SK-N-SH (cell line): ENCODE results near the gene KCTD12. TPM values are rescaled to one million over a fixed set of nuclear protein-coding genes. Genes with fewer than 3 reads are reported as not detected.

Source experiments
- CTCF ChIA-PET: fragments of 300-600, 350-600 bp; formaldehyde crosslinking; extraction: SDS; loops from one replicate; lab custom pipeline; 2021; lab: Yijun Ruan, JAX
- POLR2A ChIA-PET: fragments of 350-600 bp; sonication (Branson Sonifier 250); formaldehyde crosslinking; extraction: SDS; loops from one replicate; lab custom pipeline; 2020; ENCODE audit warnings: antibody characterized with exemption, inconsistent platforms; lab: Yijun Ruan, JAX
- DNase-seq: peaks from one replicate; pipeline ENCODE4 v3.0.0; 2012
- H2AFZ ChIP-seq: fragments of 200-600 bp; sonication (generic); 2 replicates; pipeline ENCODE4 v1.8.1; 2016; ENCODE audit warnings: antibody characterized with exemption, mild to moderate bottlenecking, low read depth
- H3F3A ChIP-seq: fragments of 200-600 bp; sonication (generic); replicated peaks from 2 replicates; pipeline ENCODE3; 2016; ENCODE audit warnings: antibody characterized with exemption, mild to moderate bottlenecking; ENCODE audit not compliant: insufficient read depth
- H3K27ac ChIP-seq, 2 experiments: fragments of 200-500 bp in 1 of 2; fragments of 200-600 bp in 1 of 2; sonication (Bioruptor generic) in 1 of 2; sonication (generic), shearing (Covaris generic) in 1 of 2; 2 replicates each; pipeline versions ENCODE4 v1.5.1 to v1.6.1; 2014 to 2016; ENCODE audit warnings: low read depth in 2 of 2, inconsistent platforms in 1 of 2, low read length in 1 of 2, mild to moderate bottlenecking in 1 of 2, mixed read lengths in 1 of 2
- H3K27me3 ChIP-seq: fragments of 200-600 bp; sonication (generic), shearing (Covaris generic); 2 replicates; pipeline ENCODE4 v1.6.1; 2016; ENCODE audit warnings: mixed run types; ENCODE audit not compliant: insufficient read depth
- H3K36me3 ChIP-seq, 2 experiments: fragments of 200-500 bp in 1 of 2; fragments of 200-600 bp in 1 of 2; sonication (Bioruptor generic) in 1 of 2; sonication (generic) in 1 of 2; replicated peaks in 1 of 2; 2 replicates each; pipeline versions ENCODE3 to v1.5.1; 2014 to 2016; ENCODE audit warnings: low read length in 1 of 2, mild to moderate bottlenecking in 1 of 2; ENCODE audit not compliant: insufficient read depth in 2 of 2, control insufficient read depth in 1 of 2
- H3K4me1 ChIP-seq, 2 experiments: fragments of 200-500 bp in 1 of 2; fragments of 200-600 bp in 1 of 2; sonication (Bioruptor generic) in 1 of 2; sonication (generic), shearing (Covaris generic) in 1 of 2; 2 replicates each; pipeline versions ENCODE4 v1.5.1 to v1.6.1; 2014 to 2016; ENCODE audit warnings: low read depth in 1 of 2, low read length in 1 of 2, mixed run types in 1 of 2; ENCODE audit not compliant: insufficient read depth in 2 of 2, control insufficient read depth in 1 of 2
- H3K4me2 ChIP-seq: fragments of 200-600 bp; sonication (generic), shearing (Covaris generic); 2 replicates; pipeline ENCODE4 v1.6.1; 2017; ENCODE audit warnings: mixed run types
- H3K4me3 ChIP-seq, 2 experiments: fragments of 200-500 bp in 1 of 2; fragments of 200-600 bp in 1 of 2; sonication (Bioruptor generic) in 1 of 2; sonication (generic), shearing (Covaris generic) in 1 of 2; 2 replicates each; pipeline versions ENCODE4 v1.5.1 to v1.8.1; 2014 to 2016; ENCODE audit warnings: low read depth in 2 of 2, inconsistent platforms in 1 of 2, low read length in 1 of 2, mild to moderate bottlenecking in 1 of 2, mixed read lengths in 1 of 2, moderate library complexity in 1 of 2
- H3K79me2 ChIP-seq: fragments of 200-600 bp; sonication (generic); 2 replicates; pipeline ENCODE4 v1.8.1; 2017; ENCODE audit warnings: mild to moderate bottlenecking; ENCODE audit not compliant: insufficient read depth
- H3K9ac ChIP-seq: fragments of 200-600 bp; sonication (generic); 2 replicates; pipeline ENCODE4 v1.6.1; 2017; ENCODE audit warnings: mixed run types
- H3K9me2 ChIP-seq: fragments of 200-600 bp; sonication (generic); 2 replicates; pipeline ENCODE4 v1.6.1; 2017; ENCODE audit warnings: mixed run types
- H3K9me3 ChIP-seq: fragments of 200-600 bp; sonication (generic); 2 replicates; pipeline ENCODE4 v1.6.1; 2017; ENCODE audit warnings: mixed run types, mild to moderate bottlenecking, moderate library complexity
- H4K20me1 ChIP-seq: fragments of 200-600 bp; sonication (generic); 2 replicates; pipeline ENCODE4 v1.6.1; 2017; ENCODE audit warnings: mild to moderate bottlenecking, mixed run types; ENCODE audit not compliant: insufficient read depth
- CHD2 ChIP-seq: fragments of 150-350 bp; IDR thresholded peaks from 2 replicates; pipeline ENCODE4 v1.6.1; 2018; ENCODE audit warnings: low read length; ENCODE audit not compliant: partially characterized antibody
- ELF1 ChIP-seq: IDR thresholded peaks from 2 replicates; pipeline ENCODE4 v1.4.0; 2012
- EP300 ChIP-seq, 2 experiments: IDR thresholded peaks; 2 replicates each; pipeline versions ENCODE4 v1.4.0 to v1.6.1; 2012; ENCODE audit warnings: borderline replicate concordance in 1 of 2, low read depth in 1 of 2, low read length in 1 of 2
- EZH2phosphoT487 ChIP-seq: fragments of 200-600 bp; sonication (generic); IDR thresholded peaks from 2 replicates; pipeline ENCODE4 v1.6.1; 2017; ENCODE audit warnings: low read depth, mixed run types, mild to moderate bottlenecking, antibody characterized with exemption, moderate library complexity, borderline replicate concordance
- FOXJ3 ChIP-seq: sonication (generic); formaldehyde crosslinking; IDR thresholded peaks from 2 replicates; pipeline ENCODE4 v1.5.1; 2020; ENCODE audit warnings: mild to moderate bottlenecking, missing genetic modification reagents
- GATA2 ChIP-seq: sonication (generic); formaldehyde crosslinking; IDR thresholded peaks from 2 replicates; pipeline ENCODE4 v1.5.0; 2020; ENCODE audit warnings: mild to moderate bottlenecking, missing genetic modification reagents
- JUND ChIP-seq: IDR thresholded peaks from 2 replicates; pipeline ENCODE4 v1.4.0; 2012
- MEF2A ChIP-seq: IDR thresholded peaks from 2 replicates; pipeline ENCODE4 v1.4.0; 2012; ENCODE audit warnings: low read depth, borderline replicate concordance
- MXI1 ChIP-seq: IDR thresholded peaks from 2 replicates; pipeline ENCODE4 v1.6.1; 2012; ENCODE audit warnings: mild to moderate bottlenecking, low read depth, low read length, improper control_type of control experiment
- NFIC ChIP-seq: IDR thresholded peaks from 2 replicates; pipeline ENCODE4 v1.4.0; 2012; ENCODE audit warnings: borderline replicate concordance
- PBX3 ChIP-seq: IDR thresholded peaks from 2 replicates; pipeline ENCODE4; 2012
- POLR2AphosphoS5 ChIP-seq: IDR thresholded peaks from 2 replicates; pipeline ENCODE4 v1.6.1; 2012; ENCODE audit warnings: low read depth, low read length
- RAD21 ChIP-seq: IDR thresholded peaks from 2 replicates; pipeline ENCODE4 v1.6.1; 2012; ENCODE audit warnings: mild to moderate bottlenecking, low read length
- RCOR1 ChIP-seq: fragments of 150-350 bp; IDR thresholded peaks from 2 replicates; pipeline ENCODE4 v1.6.1; 2017; ENCODE audit warnings: antibody characterized with exemption, low read length
- REST ChIP-seq: IDR thresholded peaks from 2 replicates; pipeline ENCODE4 v1.6.1; 2012; ENCODE audit warnings: mild to moderate bottlenecking, low read depth, low read length, moderate library complexity
- RFX5 ChIP-seq: IDR thresholded peaks from 2 replicates; pipeline ENCODE4 v1.6.1; 2012; ENCODE audit warnings: mild to moderate bottlenecking, improper control_type of control experiment, low read length
- RXRA ChIP-seq: IDR thresholded peaks from 2 replicates; pipeline ENCODE4 v1.4.0; 2012; ENCODE audit warnings: low read depth, mild to moderate bottlenecking, borderline replicate concordance
- SIN3A ChIP-seq: IDR thresholded peaks from 2 replicates; pipeline ENCODE4 v1.6.1; 2012; ENCODE audit warnings: low read depth, mild to moderate bottlenecking, low read length, moderate library complexity, borderline replicate concordance
- SMC3 ChIP-seq: IDR thresholded peaks from 2 replicates; pipeline ENCODE4 v1.6.1; 2012; ENCODE audit warnings: low read depth, low read length, improper control_type of control experiment
- TAF1 ChIP-seq: IDR thresholded peaks from 2 replicates; pipeline ENCODE4 v1.6.1; 2012; ENCODE audit warnings: low read depth, mild to moderate bottlenecking, low read length, moderate library complexity, borderline replicate concordance
- TCF12 ChIP-seq: IDR thresholded peaks from 2 replicates; pipeline ENCODE4 v1.4.0; 2012
- TEAD4 ChIP-seq: IDR thresholded peaks from 2 replicates; pipeline ENCODE4 v1.4.0; 2012; ENCODE audit warnings: mild to moderate bottlenecking, borderline replicate concordance; ENCODE audit not compliant: insufficient read depth
- YY1 ChIP-seq: IDR thresholded peaks from 2 replicates; pipeline ENCODE4 v1.4.0; 2012; ENCODE audit warnings: low read depth, mild to moderate bottlenecking
- ZBTB33 ChIP-seq: IDR thresholded peaks from 2 replicates; pipeline ENCODE4 v1.4.0; 2012; ENCODE audit warnings: low read depth, borderline replicate concordance
- WGBS: methylation state at CpG from one replicate; pipeline ENCODE4 v1.1.6; 2017; ENCODE audit warnings: low lambda C conversion rate; 5-methylcytosine and 5-hydroxymethylcytosine counted together
- polyA plus RNA-seq, 3 experiments: library from polyadenylated mRNA; depleted of rRNA; stranded (reverse); fragments of >200 nt; gene quantifications; 2 replicates each; pipeline ENCODE4 v1.2.3, GENCODE V29; 2012
- TF ChIP-seq, protein P1 (sequence below): IDR thresholded peaks from 2 replicates; pipeline ENCODE4 v1.4.0; 2012; ENCODE audit warnings: low read depth
- TF ChIP-seq, protein P2 (sequence below): fragments of 150-350 bp; IDR thresholded peaks from 2 replicates; pipeline ENCODE4 v1.6.1; 2017; ENCODE audit warnings: antibody characterized with exemption, low read length, low read depth, borderline replicate concordance

Gene KCTD12
- polyA plus RNA-seq, 1 of the 3 experiments (the other 2 are of a cell fraction): 1.0 TPM

- ChIA-PET CTCF (interaction anchor here (0.7 to 1.4 kb wide), 4 partner anchors 28 to 178 kb away, joined by 3 to 5 read pairs (median 3); no protein-coding TSS in a partner anchor), POLR2A (no interaction called here)
- no peaks in the 10 kb centered on the region for H3K36me3 ChIP-seq
- H3K9me3 ChIP-seq: no peaks in the 10 kb centered on the region
- peak overlapping the region; percentile 78 to 84 for H3K27ac ChIP-seq
- H3K9me2 ChIP-seq: no peaks in the 10 kb centered on the region
- H3K79me2 ChIP-seq: peaks cover 2% of the 10 kb centered on the region; the same call in 1 of the 2 replicates
- no peaks in the 10 kb centered on the region for H3K27me3 ChIP-seq
- H4K20me1 ChIP-seq: no peaks in the 10 kb centered on the region
- H3K4me2 ChIP-seq: peak overlapping the region; percentile 67
- 34% methylated on average over 8 of the region's 8 CpGs for WGBS
- no peak overlapping the region; the same call in 1 of the 2 replicates for H3K9ac ChIP-seq
- H2AFZ ChIP-seq: peak overlapping the region; percentile 76; the same call in 1 of the 2 replicates
- no peak overlapping the region for H3K4me3 ChIP-seq
- peaks cover 11% of the 10 kb centered on the region in 2 experiments; a peak in 3 of 4 replicates for H3K4me1 ChIP-seq
- peak; percentile 34 for DNase-seq
- H3F3A ChIP-seq: peaks cover 19% of the 10 kb centered on the region
- TF ChIP-seq RAD21 (no peak), POLR2AphosphoS5 (peak; percentile 16; the same call in 1 of the 2 replicates), GATA2 (CRISPR knock-in tag) (peak; percentile 67), SMC3 (no peak), MEF2A (no peak), EP300 (IDR thresholded peaks at IDR 0.05; ENCODE audit: borderline replicate concordance in 1 of 2, low read depth in 1 of 2, low read length in 1 of 2) (peak in 1 of 2 experiments; percentile 53; a peak in 1 of 4 replicates), EZH2phosphoT487 (no peak), TAF1 (no peak), FOXJ3 (CRISPR knock-in tag) (no peak), RCOR1 (peak; percentile 47), RXRA (no peak), JUND (peak; percentile 37; the same call in 1 of the 2 replicates), NFIC (peak; percentile 26; the same call in 1 of the 2 replicates), YY1 (no peak), REST (no peak), CHD2 (no peak), ELF1 (no peak), ZBTB33 (no peak), RFX5 (no peak), PBX3 (peak; percentile 41; the same call in 1 of the 2 replicates), TEAD4 (no peak), TCF12 (peak; percentile 72), SIN3A (no peak), MXI1 (no peak)
- TF ChIP-seq, protein P1, sequence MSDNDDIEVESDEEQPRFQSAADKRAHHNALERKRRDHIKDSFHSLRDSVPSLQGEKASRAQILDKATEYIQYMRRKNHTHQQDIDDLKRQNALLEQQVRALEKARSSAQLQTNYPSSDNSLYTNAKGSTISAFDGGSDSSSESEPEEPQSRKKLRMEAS: 0 out of 2 replicates have a peak, but pooled peaks have one; percentile 19
- TF ChIP-seq, protein P2, sequence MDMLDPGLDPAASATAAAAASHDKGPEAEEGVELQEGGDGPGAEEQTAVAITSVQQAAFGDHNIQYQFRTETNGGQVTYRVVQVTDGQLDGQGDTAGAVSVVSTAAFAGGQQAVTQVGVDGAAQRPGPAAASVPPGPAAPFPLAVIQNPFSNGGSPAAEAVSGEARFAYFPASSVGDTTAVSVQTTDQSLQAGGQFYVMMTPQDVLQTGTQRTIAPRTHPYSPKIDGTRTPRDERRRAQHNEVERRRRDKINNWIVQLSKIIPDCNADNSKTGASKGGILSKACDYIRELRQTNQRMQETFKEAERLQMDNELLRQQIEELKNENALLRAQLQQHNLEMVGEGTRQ: no peak
Measured at GRCh38 chr13:76879203-76879882, 6.9 kb downstream of the KCTD12 start.
